PFSK-1 (cell line): ENCODE data around the gene SAP25.

ENCODE experiments used
- FOXP2 ChIP-seq: optimal IDR thresholded peaks from 2 replicates; pipeline ENCODE3; 2011; ENCODE audit warnings: borderline replicate concordance, control low read depth, inconsistent platforms; ENCODE audit not compliant: insufficient read depth; ENCODE audit errors: extremely low read length, extremely low read depth
- POLR2AphosphoS5 ChIP-seq: IDR thresholded peaks from 2 replicates; pipeline ENCODE4 v1.6.1; 2012; ENCODE audit warnings: low read depth, mild to moderate bottlenecking, control low read depth, low read length, moderate library complexity
- SIN3A ChIP-seq: IDR thresholded peaks from 2 replicates; pipeline ENCODE4 v1.6.1; 2012; ENCODE audit warnings: mild to moderate bottlenecking, low read length, moderate library complexity, borderline replicate concordance; ENCODE audit not compliant: insufficient read depth
- TAF1 ChIP-seq: IDR thresholded peaks from 2 replicates; pipeline ENCODE4 v1.6.1; 2012; ENCODE audit warnings: low read length, control low read depth, borderline replicate concordance; ENCODE audit not compliant: insufficient read depth
- TF ChIP-seq, protein P1 (sequence below), 2 experiments: IDR thresholded peaks; 2 replicates each; pipeline versions ENCODE4 v1.6.1 to v1.8.0; 2011 to 2012; ENCODE audit warnings: low read depth in 2 of 2, low read length in 2 of 2, control low read depth in 1 of 2, inconsistent platforms in 1 of 2, mild to moderate bottlenecking in 1 of 2, moderate library complexity in 1 of 2; ENCODE audit not compliant: insufficient read depth in 1 of 2

The SAP25 gene

GRCh38 chr7:100609958-100610357 lies 36.3 kb upstream of the SAP25 start:
- TF ChIP-seq, protein P1, sequence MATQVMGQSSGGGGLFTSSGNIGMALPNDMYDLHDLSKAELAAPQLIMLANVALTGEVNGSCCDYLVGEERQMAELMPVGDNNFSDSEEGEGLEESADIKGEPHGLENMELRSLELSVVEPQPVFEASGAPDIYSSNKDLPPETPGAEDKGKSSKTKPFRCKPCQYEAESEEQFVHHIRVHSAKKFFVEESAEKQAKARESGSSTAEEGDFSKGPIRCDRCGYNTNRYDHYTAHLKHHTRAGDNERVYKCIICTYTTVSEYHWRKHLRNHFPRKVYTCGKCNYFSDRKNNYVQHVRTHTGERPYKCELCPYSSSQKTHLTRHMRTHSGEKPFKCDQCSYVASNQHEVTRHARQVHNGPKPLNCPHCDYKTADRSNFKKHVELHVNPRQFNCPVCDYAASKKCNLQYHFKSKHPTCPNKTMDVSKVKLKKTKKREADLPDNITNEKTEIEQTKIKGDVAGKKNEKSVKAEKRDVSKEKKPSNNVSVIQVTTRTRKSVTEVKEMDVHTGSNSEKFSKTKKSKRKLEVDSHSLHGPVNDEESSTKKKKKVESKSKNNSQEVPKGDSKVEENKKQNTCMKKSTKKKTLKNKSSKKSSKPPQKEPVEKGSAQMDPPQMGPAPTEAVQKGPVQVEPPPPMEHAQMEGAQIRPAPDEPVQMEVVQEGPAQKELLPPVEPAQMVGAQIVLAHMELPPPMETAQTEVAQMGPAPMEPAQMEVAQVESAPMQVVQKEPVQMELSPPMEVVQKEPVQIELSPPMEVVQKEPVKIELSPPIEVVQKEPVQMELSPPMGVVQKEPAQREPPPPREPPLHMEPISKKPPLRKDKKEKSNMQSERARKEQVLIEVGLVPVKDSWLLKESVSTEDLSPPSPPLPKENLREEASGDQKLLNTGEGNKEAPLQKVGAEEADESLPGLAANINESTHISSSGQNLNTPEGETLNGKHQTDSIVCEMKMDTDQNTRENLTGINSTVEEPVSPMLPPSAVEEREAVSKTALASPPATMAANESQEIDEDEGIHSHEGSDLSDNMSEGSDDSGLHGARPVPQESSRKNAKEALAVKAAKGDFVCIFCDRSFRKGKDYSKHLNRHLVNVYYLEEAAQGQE (IDR thresholded peaks at IDR 0.05; ENCODE audit: insufficient read depth in 1 of 2, low read depth in 2 of 2, low read length in 2 of 2), result no peak
- TF ChIP-seq TAF1, result no peak
- no peak for TF ChIP-seq SIN3A
- no peak for TF ChIP-seq POLR2AphosphoS5
- no peak for TF ChIP-seq FOXP2

DNA sequence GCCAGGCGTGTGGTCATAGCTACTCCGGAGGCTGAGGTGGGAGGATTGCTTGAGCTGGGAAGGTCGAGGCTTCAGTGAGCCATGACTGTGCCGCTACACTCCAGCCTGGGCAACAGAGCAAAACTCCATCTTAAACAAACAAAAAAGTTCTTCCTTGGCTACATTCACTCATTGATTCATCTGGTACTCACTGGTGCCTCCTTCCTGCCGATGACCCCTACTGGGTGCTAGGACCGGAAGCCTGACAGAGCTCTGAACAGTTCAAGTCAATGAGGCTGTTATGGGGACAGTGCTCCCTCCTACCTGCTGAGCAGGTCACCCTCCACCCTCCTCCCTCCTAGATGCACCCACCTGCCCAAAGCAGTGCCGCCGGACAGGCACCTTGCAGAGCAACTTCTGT lies 33.4 kb upstream of the SAP25 start:
- TF ChIP-seq TAF1 (no peak), SIN3A (no peak), FOXP2 (no peak), POLR2AphosphoS5 (no peak)
- TF ChIP-seq, protein P1 (IDR thresholded peaks at IDR 0.05; ENCODE audit: insufficient read depth in 1 of 2, low read depth in 2 of 2, low read length in 2 of 2), result no peak

- TF ChIP-seq TAF1 (no peak), SIN3A (no peak), POLR2AphosphoS5 (no peak), FOXP2 (no peak)
- TF ChIP-seq, protein P1 (IDR thresholded peaks at IDR 0.05; ENCODE audit: insufficient read depth in 1 of 2, low read depth in 2 of 2, low read length in 2 of 2), result no peak
Observed at GRCh38 chr7:100606313-100606712, 32.6 kb upstream of the SAP25 start.

- TF ChIP-seq POLR2AphosphoS5 (no peak), TAF1 (no peak)
Observed at GRCh38 chr7:100604976-100605911, 31.5 kb upstream of the SAP25 start.

- TF ChIP-seq POLR2AphosphoS5 (peak; percentile 61; the same call in 1 of the 2 replicates), SIN3A (no peak), FOXP2 (no peak)
- TF ChIP-seq, protein P1 (IDR thresholded peaks at IDR 0.05; ENCODE audit: insufficient read depth in 1 of 2, low read depth in 2 of 2, low read length in 2 of 2), result no peak
Observed at GRCh38 chr7:100604028-100604975, 30.6 kb upstream of the SAP25 start.
